Measurements from ENCODE around the gene DCP2.

- TF ChIP-seq, protein P1, sequence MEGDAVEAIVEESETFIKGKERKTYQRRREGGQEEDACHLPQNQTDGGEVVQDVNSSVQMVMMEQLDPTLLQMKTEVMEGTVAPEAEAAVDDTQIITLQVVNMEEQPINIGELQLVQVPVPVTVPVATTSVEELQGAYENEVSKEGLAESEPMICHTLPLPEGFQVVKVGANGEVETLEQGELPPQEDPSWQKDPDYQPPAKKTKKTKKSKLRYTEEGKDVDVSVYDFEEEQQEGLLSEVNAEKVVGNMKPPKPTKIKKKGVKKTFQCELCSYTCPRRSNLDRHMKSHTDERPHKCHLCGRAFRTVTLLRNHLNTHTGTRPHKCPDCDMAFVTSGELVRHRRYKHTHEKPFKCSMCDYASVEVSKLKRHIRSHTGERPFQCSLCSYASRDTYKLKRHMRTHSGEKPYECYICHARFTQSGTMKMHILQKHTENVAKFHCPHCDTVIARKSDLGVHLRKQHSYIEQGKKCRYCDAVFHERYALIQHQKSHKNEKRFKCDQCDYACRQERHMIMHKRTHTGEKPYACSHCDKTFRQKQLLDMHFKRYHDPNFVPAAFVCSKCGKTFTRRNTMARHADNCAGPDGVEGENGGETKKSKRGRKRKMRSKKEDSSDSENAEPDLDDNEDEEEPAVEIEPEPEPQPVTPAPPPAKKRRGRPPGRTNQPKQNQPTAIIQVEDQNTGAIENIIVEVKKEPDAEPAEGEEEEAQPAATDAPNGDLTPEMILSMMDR (conservative IDR thresholded peaks at IDR 0.05) = no peak
- TF ChIP-seq ZFX (IDR thresholded peaks at IDR 0.05) = no peak
Observed at GRCh38 chr5:113064806-113065205, 88.2 kb downstream of the DCP2 start.

All from C4-2B (cell line).